Pancreas (tissue), 10 donors: ENCODE data around the gene RNFT1. TPM values are rescaled to one million over a fixed set of nuclear protein-coding genes. Genes with fewer than 3 reads are reported as not detected.
"Not testable (repeated sequence)": the region's sequence is repeated elsewhere in the genome, so short reads cannot be mapped to it uniquely, and the experiment has no call there.

Experiments
- ATAC-seq, 4 donors: fragments of 200-7000 bp; cut with Tn5 transposase; one replicate each; pipeline versions ENCODE4 v1.8.0 to v1.9.1; 2020; ENCODE audit warnings: mild to moderate bottlenecking in 4 of 4, moderate library complexity in 4 of 4
- DNase-seq, 6 donors: peaks; one replicate each; pipeline ENCODE4 v3.0.0-alpha.2; 2020
- FAIRE-seq: peaks from 2 replicates; lab custom pipeline; 2012; peaks lifted over from hg19 to GRCh38; lab: Jason Lieb, UNC
- H3K27ac ChIP-seq, 4 donors: fragments of 200-600 bp; sonication (generic); 1 replicate in 3 of 4; 2 replicates in 1 of 4; pipeline versions ENCODE4 v1.5.0 to v1.8.0; 2020
- H3K27me3 ChIP-seq, 4 donors: fragments of 200-600 bp; one replicate each; pipeline ENCODE4 v1.8.0; 2021
- H3K36me3 ChIP-seq, 3 donors: fragments of 200-600 bp; sonication (generic) in 1 of 3; one replicate each; pipeline versions ENCODE4 v1.5.0 to v1.8.0; 2020 to 2021
- H3K4me1 ChIP-seq, 3 donors: fragments of 200-600 bp; one replicate each; pipeline ENCODE4 v1.8.0; 2021
- H3K4me3 ChIP-seq, 4 donors: fragments of 200-600 bp; sonication (generic) in 2 of 4; one replicate each; pipeline versions ENCODE4 v1.5.0 to v1.8.0; 2020 to 2021
- H3K9me3 ChIP-seq, 4 donors: fragments of 200-600 bp; one replicate each; pipeline ENCODE4 v1.8.0; 2021
- CTCF ChIP-seq, 4 donors: fragments of 200-600 bp; sonication (generic) in 3 of 4; IDR thresholded peaks; one replicate each; pipeline versions ENCODE4 v1.5.0 to v1.8.0; 2021; ENCODE audit warnings: antibody characterized with exemption in 4 of 4
- WGBS, 2 donors: extraction: QIAGEN DNeasy Blood & Tissue Kit; methylation state at CpG; one replicate each; pipeline ENCODE4 v1.1.7; 2013; 5-methylcytosine and 5-hydroxymethylcytosine counted together
- intact Hi-C, 3 donors: fragments of 100-400 bp; cut with DNase I; formaldehyde crosslinking; loops; one replicate each; pipeline versions ENCODE4 v1.11.1 to v1.14.2; 2022
- polyA plus RNA-seq, 2 donors: library from polyadenylated mRNA; stranded (reverse); fragments of 200-250 nt; gene quantifications; one replicate each; pipeline ENCODE4 v1.2.3, GENCODE V29; 2013
- total RNA-seq, 6 donors: library from RNA; stranded (reverse); fragmentation: NEBNext Ultra II Directional in 4 of 6; extraction: Animal tissue kit (Norgen Biotek cat#: 25700) in 4 of 6; gene quantifications; one replicate each; pipeline versions ENCODE4 v1.2.1 to v1.2.4, GENCODE V29; 2021 to 2023
- donor health status: healthy with polysubstance abuse.
- donor health status: DM: no; HTN: no; CAD: no; lungs with moderate emphysema.
- donor health status: DM: no; HTN: no; CAD: no.
- donor health status: control.
- donor health status: control.
- donor health status: Bipolar disorder and iron deficiency.
- donor health status: DM: yes; HTN: yes; CAD: no.
- donor health status: DM: no; HTN: no; CAD: no.
- donor health status: DM: no; HTN: no; CAD: no.
- donor health status: DM: yes; HTN: yes; CAD: no.

The RNFT1 gene
- total and polyA plus RNA-seq, 8 donors, result 9.2 to 20.0 (median 11.6) TPM

DNA sequence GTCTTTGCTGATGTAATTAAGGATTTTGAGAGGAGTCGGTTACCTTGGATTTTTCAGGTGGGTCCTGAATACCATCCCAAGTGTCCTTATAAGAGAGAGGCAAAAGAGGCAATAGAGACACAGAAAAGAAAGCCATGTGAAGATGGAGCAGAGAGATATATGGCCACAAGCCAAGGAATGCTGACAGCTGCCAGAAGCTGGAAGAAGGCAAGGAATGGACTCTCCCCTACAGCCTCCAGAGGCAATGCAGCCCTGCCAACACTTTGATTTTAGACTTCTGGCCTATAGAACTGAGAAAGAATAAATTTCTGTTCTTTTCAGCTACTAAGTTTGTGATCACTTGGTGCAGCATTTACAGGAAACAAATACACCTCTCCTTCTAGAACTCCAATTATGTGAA, 8.2 kb upstream of the RNFT1 start:
- 100% methylated on average over 1 of the region's 1 CpG for WGBS, 2 donors
- DNase-seq, result no peak
- Histone ChIP-seq H3K27ac (no peak overlapping the region), H3K36me3 (no peaks in the 10 kb centered on the region), H3K27me3 (no peaks in the 10 kb centered on the region), H3K4me3 (no peak overlapping the region), H3K4me1 (no peaks in the 10 kb centered on the region), H3K9me3 (no peaks in the 10 kb centered on the region)
- no peak for TF ChIP-seq CTCF (IDR thresholded peaks at IDR 0.05)
- no peak for ATAC-seq
- FAIRE-seq, result no peak
- intact Hi-C loops, result no loop called here

DNA sequence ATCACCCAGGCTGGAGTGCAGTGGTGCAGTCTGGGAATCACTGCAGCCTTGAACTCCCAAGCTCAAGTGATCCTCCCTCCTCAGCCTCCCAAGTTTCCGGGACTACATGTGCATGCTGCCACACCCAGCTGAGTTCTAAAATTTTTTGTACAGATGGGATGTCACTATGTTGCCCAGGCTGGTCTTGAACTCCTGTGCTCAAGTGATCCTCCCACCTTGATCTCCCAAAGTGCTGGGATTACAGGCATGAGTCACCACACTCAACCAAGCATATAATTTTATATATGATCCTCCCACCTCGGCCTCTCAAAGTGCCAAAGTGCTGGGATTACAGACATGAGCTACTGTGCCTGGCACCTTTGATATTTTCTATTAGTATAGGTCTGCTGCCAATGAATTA, 7.2 kb upstream of the RNFT1 start:
- ATAC-seq, H3K27me3 ChIP-seq, DNase-seq, H3K36me3 ChIP-seq, H3K4me1 ChIP-seq, H3K9me3 ChIP-seq, FAIRE-seq, intact Hi-C loops, H3K4me3 ChIP-seq, H3K27ac ChIP-seq: not testable (repeated sequence)
- 65 to 66% methylated on average over 2 of the region's 2 CpGs for WGBS, 2 donors

GRCh38 chr17:59963738-59964481, 630 bp downstream of the RNFT1 start:
- no peak for TF ChIP-seq CTCF (IDR thresholded peaks at IDR 0.05)
- DNase-seq, result peak in 4 of 6 donors; percentile 23 to 67 (median 38)

DNA sequence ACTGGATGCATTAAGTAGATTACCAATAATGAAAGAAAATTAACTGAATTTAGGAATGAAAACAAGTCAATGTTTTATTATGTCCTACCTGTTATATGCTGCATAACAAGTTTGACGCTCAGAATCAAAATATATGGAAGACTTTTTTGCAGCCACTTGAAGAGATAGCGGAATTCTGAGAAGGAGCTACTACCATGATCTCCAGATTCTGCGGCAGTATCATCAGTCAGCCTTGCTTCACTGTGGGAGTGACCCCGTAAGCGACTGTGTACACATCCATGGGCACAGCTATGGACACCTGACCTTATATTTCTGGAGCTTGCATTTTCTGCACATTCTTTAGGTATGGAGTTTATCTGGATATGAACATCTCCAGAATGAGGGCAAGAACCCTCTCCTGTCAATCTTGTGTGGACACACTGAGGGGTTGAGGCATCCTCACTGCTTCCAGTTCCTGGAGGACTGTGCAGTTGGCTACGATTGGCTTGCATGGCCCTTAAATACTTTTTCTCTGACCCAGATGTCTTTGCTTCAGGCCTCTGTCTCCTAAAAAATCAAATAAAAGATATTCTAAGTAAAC, 1.7 kb downstream of the RNFT1 start:
- DNase-seq (no peak), FAIRE-seq (no peak), ATAC-seq (no peak)
- 86 to 92% methylated on average over 6 of the region's 6 CpGs for WGBS, 2 donors
- Histone ChIP-seq H3K27ac (no peak overlapping the region), H3K27me3 (no peaks in the 10 kb centered on the region), H3K36me3 (peaks cover 0 to 3% (median 0%) of the 10 kb centered on the region in 3 donors), H3K4me3 (no peak overlapping the region), H3K4me1 (peaks cover 0 to 16% (median 14%) of the 10 kb centered on the region in 3 donors), H3K9me3 (no peaks in the 10 kb centered on the region)
- intact Hi-C loops, result no loop called here
- no peak for TF ChIP-seq CTCF (IDR thresholded peaks at IDR 0.05)

More at GRCh38 chr17:59963738-59964481, 630 bp downstream of the RNFT1 start:
- 1% methylated on average over 21 of the region's 21 CpGs for WGBS, 2 donors
- peak overlapping the region; percentile 56 to 83 (median 72) for H3K4me3 ChIP-seq
- H3K4me1 ChIP-seq, result peaks cover 0 to 16% (median 14%) of the 10 kb centered on the region in 3 donors
- no peaks in the 10 kb centered on the region for H3K9me3 ChIP-seq
- H3K27me3 ChIP-seq, result no peaks in the 10 kb centered on the region
- FAIRE-seq (no peak), ATAC-seq (peak; percentile 40 to 66 (median 58))
- intact Hi-C loops, result no loop called here
- H3K27ac ChIP-seq, result peak overlapping the region; percentile 75 to 98 (median 92)
- no peaks in the 10 kb centered on the region for H3K36me3 ChIP-seq

GRCh38 chr17:59959574-59959973, 5.0 kb downstream of the RNFT1 start:
- H3K27me3 ChIP-seq, FAIRE-seq, intact Hi-C loops, H3K9me3 ChIP-seq, ATAC-seq, H3K4me3 ChIP-seq, DNase-seq, H3K27ac ChIP-seq: not testable (repeated sequence)
- Histone ChIP-seq H3K4me1 (peaks cover 0 to 12% (median 8%) of the 10 kb centered on the region in 3 donors), H3K36me3 (peaks cover 0 to 10% (median 0%) of the 10 kb centered on the region in 3 donors)
- 97% methylated on average over 8 of the region's 8 CpGs for WGBS, 2 donors

- intact Hi-C loops, result no loop called here
- H3K36me3 ChIP-seq, result peaks cover 0 to 16% (median 0%) of the 10 kb centered on the region in 3 donors
Measured at GRCh38 chr17:59954856-59955255, 9.7 kb downstream of the RNFT1 start.

More at GRCh38 chr17:59954856-59955255, 9.7 kb downstream of the RNFT1 start:
- H3K4me1 ChIP-seq, result no peaks in the 10 kb centered on the region
- no peaks in the 10 kb centered on the region for H3K27me3 ChIP-seq
- no peak for TF ChIP-seq CTCF (IDR thresholded peaks at IDR 0.05)
- H3K9me3 ChIP-seq, result no peaks in the 10 kb centered on the region
- 79 to 87% methylated on average over 3 of the region's 3 CpGs for WGBS, 2 donors
- FAIRE-seq (no peak), ATAC-seq (no peak), DNase-seq (no peak)
- no peak overlapping the region for H3K4me3 ChIP-seq
- H3K27ac ChIP-seq, result no peak overlapping the region
